Calu3 (cell line): Measurements from ENCODE around the gene KAZN. TPM values are rescaled to one million over a fixed set of nuclear protein-coding genes. Genes with fewer than 3 reads are reported as not detected.

ENCODE experiments used
- BruUV-seq: library from RNA; stranded (reverse); fragments of 400-500 nt; replicated peaks from 2 replicates; lab custom pipeline; 2021; lab: Mats Ljungman, UMichigan
- CTCF ChIA-PET: fragments of 300-600 bp; sonication (Branson Sonifier 250); formaldehyde crosslinking; loops from one replicate; lab custom pipeline; 2022; ENCODE audit warnings: antibody characterized with exemption; lab: Charles Lee
- DNase-seq: peaks from one replicate; pipeline ENCODE4 v3.0.0; 2022
- H3K27ac Mint-ChIP-seq: one replicate; pipeline ENCODE4 v1.8.0; 2022; ENCODE audit warnings: mixed read lengths; ENCODE audit not compliant: unreplicated experiment
- H3K27me3 Mint-ChIP-seq: one replicate; pipeline ENCODE4 v1.8.0; 2022; ENCODE audit warnings: mixed read lengths; ENCODE audit not compliant: unreplicated experiment
- H3K36me3 Mint-ChIP-seq: one replicate; pipeline ENCODE4 v1.8.0; 2022; ENCODE audit warnings: mild to moderate bottlenecking, moderate library complexity, mixed read lengths; ENCODE audit not compliant: insufficient read depth, unreplicated experiment
- H3K4me1 Mint-ChIP-seq: one replicate; pipeline ENCODE4 v1.8.0; 2022; ENCODE audit warnings: mild to moderate bottlenecking, low read depth, mixed read lengths; ENCODE audit not compliant: unreplicated experiment
- H3K4me3 Mint-ChIP-seq: one replicate; pipeline ENCODE4 v1.8.0; 2022; ENCODE audit warnings: mild to moderate bottlenecking, low read depth, moderate library complexity, mixed read lengths; ENCODE audit not compliant: unreplicated experiment
- H3K9me3 Mint-ChIP-seq: one replicate; pipeline ENCODE4 v1.8.0; 2022; ENCODE audit warnings: low read depth, mixed read lengths; ENCODE audit not compliant: unreplicated experiment
- CTCF ChIP-seq: fragments of 200-600 bp; IDR thresholded peaks from one replicate; pipeline ENCODE4 v1.8.0; 2022; ENCODE audit warnings: antibody characterized with exemption; ENCODE audit not compliant: unreplicated experiment
- intact Hi-C: fragments of 100-400 bp; cut with micrococcal nuclease; formaldehyde crosslinking; loops from one replicate; pipeline ENCODE4 v1.10.0; 2022; ENCODE audit not compliant: unreplicated experiment
- total RNA-seq: library from RNA; stranded (reverse); gene quantifications from 2 replicates; pipeline ENCODE4 v1.2.3, GENCODE V29; 2022

The KAZN gene
- total RNA-seq, 1 experiment from 2014 or later, result 3.6 TPM

- intact Hi-C loops, result no loop called here
- H3K9me3 Mint-ChIP-seq, result no peaks in the 10 kb centered on the region
- H3K27me3 Mint-ChIP-seq, result no peaks in the 10 kb centered on the region
- H3K4me3 Mint-ChIP-seq, result no peak overlapping the region
- DNase-seq, result no peak
- no peak overlapping the region for H3K27ac Mint-ChIP-seq
- H3K4me1 Mint-ChIP-seq, result no peaks in the 10 kb centered on the region
- CTCF ChIA-PET, result no interaction called here
- TF ChIP-seq CTCF, result no peak
- peaks cover 4% of the 10 kb centered on the region for H3K36me3 Mint-ChIP-seq
- BruUV-seq, result no TSS peak
Observed at GRCh38 chr1:15075175-15075574, 476.7 kb downstream of the KAZN start.

- no TSS peak for BruUV-seq
- intact Hi-C loops, result no loop called here
- no peak for TF ChIP-seq CTCF
- H3K36me3 Mint-ChIP-seq, result peaks cover 4% of the 10 kb centered on the region
- no peaks in the 10 kb centered on the region for H3K4me1 Mint-ChIP-seq
- no peaks in the 10 kb centered on the region for H3K27me3 Mint-ChIP-seq
- no peak overlapping the region for H3K4me3 Mint-ChIP-seq
- no peak for DNase-seq
- CTCF ChIA-PET, result interaction anchor here (0.6 kb wide), 1 partner anchor 201 kb away, joined by 4 read pairs; no protein-coding TSS in a partner anchor
- no peaks in the 10 kb centered on the region for H3K9me3 Mint-ChIP-seq
- no peak overlapping the region for H3K27ac Mint-ChIP-seq
Observed at GRCh38 chr1:15075817-15076216, 477.3 kb downstream of the KAZN start.

- Mint-ChIP-seq H3K4me3 (no peak overlapping the region), H3K27ac (no peak overlapping the region), H3K36me3 (peaks cover 10% of the 10 kb centered on the region), H3K9me3 (no peaks in the 10 kb centered on the region), H3K4me1 (no peaks in the 10 kb centered on the region), H3K27me3 (no peaks in the 10 kb centered on the region)
- no peak for TF ChIP-seq CTCF
- no TSS peak for BruUV-seq
- intact Hi-C loops, result no loop called here
- no peak for DNase-seq
- CTCF ChIA-PET, result no interaction called here
Observed at GRCh38 chr1:15076807-15077206, 478.3 kb downstream of the KAZN start.

GRCh38 chr1:15077384-15077783 lies 478.9 kb downstream of the KAZN start:
- H3K36me3 Mint-ChIP-seq, result peaks cover 11% of the 10 kb centered on the region

More at GRCh38 chr1:15077384-15077783, 478.9 kb downstream of the KAZN start:
- Mint-ChIP-seq H3K4me1 (no peaks in the 10 kb centered on the region), H3K27ac (no peak overlapping the region), H3K27me3 (no peaks in the 10 kb centered on the region), H3K4me3 (no peak overlapping the region), H3K9me3 (no peaks in the 10 kb centered on the region)
- no peak for DNase-seq
- intact Hi-C loops, result no loop called here
- CTCF ChIA-PET, result no interaction called here
- no peak for TF ChIP-seq CTCF
- no TSS peak for BruUV-seq
